Measurements from ENCODE around the gene RALGPS1.

Gene RALGPS1

GRCh38 chr9:127237801-127238200 lies 323.2 kb downstream of the RALGPS1 start:
- Mint-ChIP-seq H3K4me1 (peaks cover 13% of the 10 kb centered on the region), H3K4me3 (no peak overlapping the region), H3K36me3 (ENCODE audit: low read depth) (no peaks in the 10 kb centered on the region), H3K27ac (no peak overlapping the region), H3K27me3 (ENCODE audit: low read depth, poor library complexity) (peaks cover 7% of the 10 kb centered on the region), H3K9me3 (no peaks in the 10 kb centered on the region)
- no peak for TF ChIP-seq CTCF (IDR thresholded peaks at IDR 0.05)
- DNase-seq: no peak

GRCh38 chr9:127241354-127241753 lies 326.8 kb downstream of the RALGPS1 start:
- Mint-ChIP-seq H3K27me3 (ENCODE audit: low read depth, poor library complexity) (peaks cover 4% of the 10 kb centered on the region), H3K27ac (no peak overlapping the region), H3K9me3 (no peaks in the 10 kb centered on the region), H3K36me3 (ENCODE audit: low read depth) (no peaks in the 10 kb centered on the region), H3K4me1 (peaks cover 21% of the 10 kb centered on the region), H3K4me3 (no peak overlapping the region)
- TF ChIP-seq CTCF (IDR thresholded peaks at IDR 0.05): no peak
- no peak for DNase-seq

GRCh38 chr9:127244609-127245601 lies 330.3 kb downstream of the RALGPS1 start:
- no peak for TF ChIP-seq CTCF (IDR thresholded peaks at IDR 0.05)
- Mint-ChIP-seq H3K9me3 (no peaks in the 10 kb centered on the region), H3K27me3 (ENCODE audit: low read depth, poor library complexity) (peaks cover 5% of the 10 kb centered on the region), H3K36me3 (ENCODE audit: low read depth) (peaks cover 5% of the 10 kb centered on the region), H3K27ac (no peak overlapping the region), H3K4me1 (peaks cover 13% of the 10 kb centered on the region), H3K4me3 (peak overlapping the region; percentile 92)
- DNase-seq: peak; percentile 97

- Mint-ChIP-seq H3K9me3 (no peaks in the 10 kb centered on the region), H3K4me3 (peak overlapping the region; percentile 92), H3K36me3 (ENCODE audit: low read depth) (peaks cover 5% of the 10 kb centered on the region), H3K27ac (no peak overlapping the region), H3K4me1 (peaks cover 13% of the 10 kb centered on the region), H3K27me3 (ENCODE audit: low read depth, poor library complexity) (peaks cover 5% of the 10 kb centered on the region)
- no peak for TF ChIP-seq CTCF (IDR thresholded peaks at IDR 0.05)
- no peak for DNase-seq
Measured at GRCh38 chr9:127245637-127246164, 331.1 kb downstream of the RALGPS1 start.

GRCh38 chr9:127248241-127248640 lies 333.7 kb downstream of the RALGPS1 start:
- Mint-ChIP-seq H3K4me1 (peaks cover 13% of the 10 kb centered on the region), H3K27me3 (ENCODE audit: low read depth, poor library complexity) (peaks cover 5% of the 10 kb centered on the region), H3K9me3 (no peaks in the 10 kb centered on the region), H3K4me3 (no peak overlapping the region), H3K36me3 (ENCODE audit: low read depth) (peaks cover 11% of the 10 kb centered on the region), H3K27ac (no peak overlapping the region)
- TF ChIP-seq CTCF (IDR thresholded peaks at IDR 0.05): no peak
- no peak for DNase-seq

Data from nephron progenitor cell (in vitro differentiated cells).